CD8-positive, alpha-beta memory T cell (primary cell): ENCODE data around the gene TPST2. TPM values are rescaled to one million over a fixed set of nuclear protein-coding genes. Genes with fewer than 3 reads are reported as not detected.
A peak's percentile ranks its signal among the peaks of the same experiment; 100 is the strongest.

Experiments used
- CTCF ChIA-PET: fragments of 350-600 bp; sonication (Branson Sonifier 250); formaldehyde crosslinking; loops from one replicate; lab custom pipeline; 2021; ENCODE audit warnings: antibody characterized with exemption; lab: Charles Lee
- POLR2A ChIA-PET: fragments of 350-600 bp; sonication (Branson Sonifier 250); formaldehyde crosslinking; loops from one replicate; lab custom pipeline; 2021; ENCODE audit warnings: antibody characterized with exemption; lab: Charles Lee
- DNase-seq, 5 donors: peaks; one replicate each; pipeline versions ENCODE4 v3.0.0 to v3.0.0-alpha.2; 2020 to 2022; ENCODE audit warnings: mixed read lengths in 1 of 5
- H3K27ac ChIP-seq: one replicate; pipeline ENCODE4 v1.7.0; 2013; ENCODE audit warnings: low read depth, mild to moderate bottlenecking, low read length, moderate library complexity
- H3K27me3 ChIP-seq: 2 replicates; pipeline ENCODE4 v1.7.0; 2013; ENCODE audit warnings: low read length, mild to moderate bottlenecking; ENCODE audit not compliant: insufficient read depth, poor library complexity, severe bottlenecking
- H3K36me3 ChIP-seq: 2 replicates; pipeline ENCODE4 v1.7.0; 2013; ENCODE audit warnings: mild to moderate bottlenecking, low read length, moderate library complexity; ENCODE audit not compliant: insufficient read depth
- H3K4me1 ChIP-seq: 2 replicates; pipeline ENCODE4 v1.7.0; 2013; ENCODE audit warnings: mild to moderate bottlenecking, low read length, moderate library complexity; ENCODE audit not compliant: insufficient read depth
- H3K4me3 ChIP-seq: 2 replicates; pipeline ENCODE4 v1.7.0; 2013; ENCODE audit warnings: mild to moderate bottlenecking, low read length
- H3K9me3 ChIP-seq: 2 replicates; pipeline ENCODE4 v1.7.0; 2013; ENCODE audit warnings: mild to moderate bottlenecking, low read length
- H3K27ac Mint-ChIP-seq, 8 donors: one replicate each; pipeline ENCODE4 v1.8.0; 2020 to 2021; ENCODE audit warnings: mixed read lengths in 8 of 8, mild to moderate bottlenecking in 6 of 8, inconsistent platforms in 3 of 8, moderate library complexity in 3 of 8
- H3K27me3 Mint-ChIP-seq, 2 donors: one replicate each; pipeline ENCODE4 v1.8.0; 2020 to 2021; ENCODE audit warnings: mixed read lengths in 2 of 2, mild to moderate bottlenecking in 1 of 2, moderate library complexity in 1 of 2
- H3K36me3 Mint-ChIP-seq, 3 donors: one replicate each; pipeline ENCODE4 v1.8.0; 2020 to 2021; ENCODE audit warnings: mixed read lengths in 3 of 3, inconsistent platforms in 1 of 3, mild to moderate bottlenecking in 1 of 3
- H3K4me1 Mint-ChIP-seq, 3 donors: one replicate each; pipeline ENCODE4 v1.8.0; 2020 to 2021; ENCODE audit warnings: mixed read lengths in 3 of 3, inconsistent platforms in 1 of 3, mild to moderate bottlenecking in 1 of 3
- H3K4me3 Mint-ChIP-seq, 7 donors: one replicate each; pipeline ENCODE4 v1.8.0; 2020 to 2021; ENCODE audit warnings: mixed read lengths in 7 of 7, mild to moderate bottlenecking in 6 of 7, moderate library complexity in 4 of 7, inconsistent platforms in 2 of 7
- H3K9me3 Mint-ChIP-seq, 5 donors: one replicate each; pipeline ENCODE4 v1.8.0; 2020 to 2022; ENCODE audit warnings: mixed read lengths in 5 of 5, mild to moderate bottlenecking in 3 of 5, moderate library complexity in 2 of 5, inconsistent platforms in 1 of 5
- polyA plus RNA-seq: library from polyadenylated mRNA; unstranded; fragments of 300-500 nt; fragmentation: Illumina TruSeq; gene quantifications from one replicate; pipeline ENCODE4 v1.2.3, GENCODE V29; 2021
- total RNA-seq, 2 experiments: library from RNA; stranded (reverse); gene quantifications; one replicate each; pipeline ENCODE4 v1.2.3, GENCODE V29; 2021

TPST2 gene
- total and polyA plus RNA-seq, 3 experiments from 2014 or later, result 36.7 to 201 (median 37.3) TPM

- DNase-seq, result no peak
- ChIA-PET POLR2A (interaction anchor here (0.9 to 1.4 kb wide), 3 partner anchors 9 to 46 kb away, joined by 3 to 4 read pairs (median 4); no protein-coding TSS in a partner anchor), CTCF (interaction anchor here (1.0 kb wide), 1 partner anchor 13 kb away, joined by 3 read pairs; no protein-coding TSS in a partner anchor)
- H3K9me3 Mint-ChIP-seq, result no peaks in the 10 kb centered on the region
- Histone ChIP-seq H3K4me1 (peaks cover 52% of the 10 kb centered on the region), H3K27me3 (no peaks in the 10 kb centered on the region), H3K36me3 (no peaks in the 10 kb centered on the region), H3K9me3 (no peaks in the 10 kb centered on the region), H3K27ac (no peak overlapping the region), H3K4me3 (no peak overlapping the region)
- H3K4me1 Mint-ChIP-seq, result peaks cover 61 to 83% (median 67%) of the 10 kb centered on the region in 3 donors
- peak overlapping the region; percentile 75 to 97 (median 88) for H3K27ac Mint-ChIP-seq
- H3K27me3 Mint-ChIP-seq, result no peaks in the 10 kb centered on the region
- H3K36me3 Mint-ChIP-seq, result no peaks in the 10 kb centered on the region
- peak overlapping the region in 6 of 7 donors; percentile 50 to 72 (median 68) for H3K4me3 Mint-ChIP-seq
These were observed 7.5 kb upstream of the TPST2 start for GRCh38 chr22:26597480-26597879.

DNA sequence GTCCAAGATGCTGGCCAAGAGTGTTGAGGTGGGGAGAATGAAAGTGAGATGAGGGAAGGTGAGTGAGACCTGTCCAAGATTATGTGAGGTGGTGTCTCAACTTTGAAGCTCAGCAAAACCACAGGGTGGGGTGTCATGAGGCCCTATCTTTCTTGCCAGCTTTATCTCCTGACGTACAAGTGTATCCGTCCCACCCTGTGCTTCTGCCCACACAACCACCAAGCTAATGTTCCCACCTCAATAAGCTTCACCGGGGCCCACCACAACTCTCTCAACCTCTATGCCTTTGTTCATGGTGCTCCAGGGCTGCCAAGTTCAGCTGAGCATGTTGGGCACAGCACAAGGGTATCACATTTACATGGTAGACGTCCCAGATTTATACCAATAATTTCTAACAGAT, 7.1 kb upstream of the TPST2 start:
- Mint-ChIP-seq H3K27ac (peak overlapping the region; percentile 75 to 97 (median 88)), H3K9me3 (no peaks in the 10 kb centered on the region), H3K4me1 (peaks cover 65 to 87% (median 72%) of the 10 kb centered on the region in 3 donors), H3K4me3 (peak overlapping the region; percentile 0 to 72 (median 66)), H3K36me3 (no peaks in the 10 kb centered on the region), H3K27me3 (no peaks in the 10 kb centered on the region)
- ChIA-PET POLR2A (interaction anchor here (0.9 to 1.4 kb wide), 3 partner anchors 10 to 46 kb away, joined by 3 to 4 read pairs (median 4); no protein-coding TSS in a partner anchor), CTCF (interaction anchor here (1.0 to 1.4 kb wide), 3 partner anchors 10 to 22 kb away, joined by 3 read pairs; no protein-coding TSS in a partner anchor)
- Histone ChIP-seq H3K27ac (no peak overlapping the region), H3K27me3 (no peaks in the 10 kb centered on the region), H3K4me3 (no peak overlapping the region), H3K4me1 (peaks cover 57% of the 10 kb centered on the region), H3K9me3 (no peaks in the 10 kb centered on the region), H3K36me3 (no peaks in the 10 kb centered on the region)
- DNase-seq, result peak in 3 of 5 donors; percentile 71 to 86 (median 83)

DNA sequence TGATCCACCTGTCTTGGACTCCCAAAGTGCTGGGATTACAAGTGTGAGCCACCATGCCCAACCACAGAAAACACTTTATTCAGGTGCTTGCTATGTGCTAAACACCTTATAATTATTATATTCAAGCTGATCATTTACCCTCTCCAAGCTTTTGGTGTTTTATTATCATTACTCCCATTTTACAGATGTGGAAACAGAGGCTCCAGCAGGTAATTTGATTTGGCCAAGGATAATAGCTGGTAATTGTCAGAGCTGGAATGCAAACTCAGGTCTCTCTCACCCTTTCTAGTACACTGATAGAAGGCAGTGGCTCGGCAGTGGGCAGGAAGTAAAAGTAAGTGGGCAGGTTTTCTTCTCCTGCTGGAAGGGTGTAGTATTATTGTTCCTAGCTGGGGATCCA, 3.8 kb upstream of the TPST2 start:
- no peak for DNase-seq
- Histone ChIP-seq H3K27me3 (no peaks in the 10 kb centered on the region), H3K36me3 (no peaks in the 10 kb centered on the region), H3K4me1 (peaks cover 73% of the 10 kb centered on the region), H3K4me3 (no peak overlapping the region), H3K9me3 (no peaks in the 10 kb centered on the region), H3K27ac (no peak overlapping the region)
- CTCF ChIA-PET, result interaction anchor here (0.9 to 1.5 kb wide), 2 partner anchors 40 to 67 kb away, joined by 3 to 4 read pairs; no protein-coding TSS in a partner anchor
- H3K36me3 Mint-ChIP-seq, result peaks cover 0 to 8% (median 0%) of the 10 kb centered on the region in 3 donors
- H3K4me1 Mint-ChIP-seq, result peaks cover 64 to 87% (median 72%) of the 10 kb centered on the region in 3 donors
- no peaks in the 10 kb centered on the region for H3K27me3 Mint-ChIP-seq
- peak overlapping the region; percentile 32 to 70 (median 56) for H3K4me3 Mint-ChIP-seq
- peak overlapping the region; percentile 80 to 95 (median 91) for H3K27ac Mint-ChIP-seq
- POLR2A ChIA-PET, result interaction anchor here (0.5 to 1.1 kb wide), 4 partner anchors 13 to 47 kb away, joined by 3 to 5 read pairs (median 4); no protein-coding TSS in a partner anchor
- no peaks in the 10 kb centered on the region for H3K9me3 Mint-ChIP-seq

DNA sequence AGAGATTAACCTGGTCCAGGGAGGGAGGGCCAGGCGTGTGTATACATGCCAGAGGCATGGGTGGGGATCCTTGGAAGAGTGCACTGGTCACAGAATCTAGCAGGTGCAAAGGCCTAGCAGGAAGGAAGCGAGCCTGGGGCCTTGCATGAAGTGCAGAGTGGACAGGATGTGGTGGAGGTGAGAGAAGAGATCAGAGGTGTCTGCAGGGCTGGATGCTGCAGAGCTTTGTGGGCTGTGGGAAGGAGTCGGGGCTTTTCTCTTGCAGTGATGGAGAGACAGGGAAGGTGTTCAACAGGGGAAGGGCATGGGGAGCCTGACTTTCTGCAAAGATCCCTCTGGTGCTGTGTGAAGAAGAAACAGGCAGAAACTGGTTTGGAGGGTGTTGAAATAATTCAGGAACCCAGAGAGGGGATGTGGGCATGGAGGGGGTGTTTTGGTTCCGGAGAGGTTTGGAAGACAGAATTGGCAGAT, 2.5 kb upstream of the TPST2 start:
- peak overlapping the region; percentile 57 to 94 (median 82) for H3K27ac Mint-ChIP-seq
- H3K36me3 Mint-ChIP-seq, result peaks cover 0 to 15% (median 0%) of the 10 kb centered on the region in 3 donors
- no peaks in the 10 kb centered on the region for H3K9me3 Mint-ChIP-seq
- ChIA-PET POLR2A (interaction anchor here (0.6 to 1.6 kb wide), 4 partner anchors 15 to 80 kb away, joined by 4 to 9 read pairs (median 5); no protein-coding TSS in a partner anchor), CTCF (interaction anchor here (1.6 to 2.0 kb wide), 2 partner anchors 29 to 55 kb away, joined by 5 to 8 read pairs; no protein-coding TSS in a partner anchor)
- Histone ChIP-seq H3K36me3 (no peaks in the 10 kb centered on the region), H3K4me3 (peak overlapping the region; percentile 3), H3K4me1 (peaks cover 62% of the 10 kb centered on the region), H3K27ac (peak overlapping the region; percentile 52), H3K27me3 (no peaks in the 10 kb centered on the region), H3K9me3 (no peaks in the 10 kb centered on the region)
- peak overlapping the region; percentile 60 to 86 (median 76) for H3K4me3 Mint-ChIP-seq
- no peaks in the 10 kb centered on the region for H3K27me3 Mint-ChIP-seq
- H3K4me1 Mint-ChIP-seq, result peaks cover 64 to 87% (median 71%) of the 10 kb centered on the region in 3 donors
- peak; percentile 37 to 82 (median 74) for DNase-seq

DNA sequence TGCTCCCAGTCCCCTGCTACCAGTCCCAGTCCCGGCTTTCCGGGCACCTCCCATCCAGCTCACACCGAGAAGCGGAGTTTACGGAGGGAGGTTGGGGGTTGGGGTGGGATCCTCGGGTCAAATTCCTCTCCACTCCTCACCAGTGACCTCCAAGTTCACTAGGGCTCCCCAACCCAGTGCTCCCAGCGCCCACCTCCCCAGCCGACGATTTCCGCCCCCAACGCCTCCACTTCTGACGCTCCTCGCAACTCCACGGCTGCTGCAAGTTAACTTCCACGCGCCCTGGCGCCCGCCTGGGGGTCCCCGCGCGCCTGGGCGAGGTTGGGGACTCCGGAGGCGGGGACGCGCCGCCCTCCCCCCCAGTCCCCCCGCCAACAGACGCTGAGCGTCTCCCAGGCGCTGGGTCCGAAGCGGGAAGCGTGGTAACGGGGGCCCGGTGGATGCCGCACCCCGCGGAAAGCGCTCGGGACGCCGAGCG, 526 bp downstream of the TPST2 start:
- Histone ChIP-seq H3K27ac (peak overlapping the region; percentile 78), H3K27me3 (no peaks in the 10 kb centered on the region), H3K36me3 (no peaks in the 10 kb centered on the region), H3K9me3 (no peaks in the 10 kb centered on the region), H3K4me1 (peaks cover 71% of the 10 kb centered on the region), H3K4me3 (peak overlapping the region; percentile 83)
- DNase-seq, result peak in 4 of 5 donors; percentile 17 to 57 (median 24)
- Mint-ChIP-seq H3K27me3 (no peaks in the 10 kb centered on the region), H3K4me1 (peaks cover 76 to 90% (median 84%) of the 10 kb centered on the region in 3 donors), H3K9me3 (no peaks in the 10 kb centered on the region), H3K27ac (peak overlapping the region; percentile 81 to 96 (median 94)), H3K4me3 (peak overlapping the region; percentile 90 to 95 (median 93)), H3K36me3 (peaks cover 0 to 27% (median 0%) of the 10 kb centered on the region in 3 donors)
- POLR2A ChIA-PET, result no interaction called here
- CTCF ChIA-PET, result interaction anchor here (1.0 kb wide), 1 partner anchor 86 kb away, joined by 3 read pairs; no protein-coding TSS in a partner anchor

DNA sequence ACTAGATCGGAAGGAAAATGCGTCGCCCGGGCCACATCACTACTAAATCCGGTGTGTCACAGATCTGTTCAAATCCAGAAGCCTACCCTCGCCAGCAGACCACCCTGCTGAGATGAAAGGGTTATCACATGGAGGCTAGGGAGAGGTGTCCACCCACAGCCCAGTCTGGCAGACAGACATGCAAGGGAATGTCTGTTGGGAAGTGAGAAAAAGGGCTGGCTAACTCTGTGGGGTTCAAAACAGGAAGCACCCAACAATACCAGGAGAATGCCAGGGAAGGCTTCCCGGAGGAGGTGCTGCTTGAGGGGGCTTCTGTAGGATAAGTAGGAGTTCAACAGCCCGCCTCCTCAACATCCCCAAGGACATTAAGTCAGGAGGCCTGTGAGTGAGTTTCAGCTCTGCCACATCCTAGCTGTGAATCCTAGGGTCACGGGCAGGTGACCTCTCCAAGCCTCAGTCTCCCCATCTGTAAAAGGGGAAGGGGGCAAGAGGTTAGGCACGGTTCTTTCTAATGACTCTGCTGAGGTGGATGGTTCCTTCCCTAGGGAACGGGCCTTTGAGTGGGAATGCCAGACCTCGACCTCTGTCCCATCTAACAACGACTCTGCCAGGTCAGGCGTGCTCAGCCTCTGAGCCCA, 1.1 kb downstream of the TPST2 start:
- H3K27ac ChIP-seq, result peak overlapping the region; percentile 78

GRCh38 chr22:26587991-26588613, 1.8 kb downstream of the TPST2 start:
- H3K9me3 ChIP-seq, result no peaks in the 10 kb centered on the region
- H3K4me1 ChIP-seq, result peaks cover 64% of the 10 kb centered on the region

More for the DNA sequence above, 1.1 kb downstream of the TPST2 start:
- CTCF ChIA-PET, result interaction anchor here (1.0 kb wide), 2 partner anchors 9 to 86 kb away, joined by 3 read pairs; no protein-coding TSS in a partner anchor
- H3K27me3 ChIP-seq, result no peaks in the 10 kb centered on the region
- H3K4me1 Mint-ChIP-seq, result peaks cover 76 to 90% (median 84%) of the 10 kb centered on the region in 3 donors
- H3K36me3 Mint-ChIP-seq, result peaks cover 0 to 31% (median 2%) of the 10 kb centered on the region in 3 donors
- H3K4me3 Mint-ChIP-seq, result peak overlapping the region; percentile 90 to 95 (median 93)
- H3K9me3 Mint-ChIP-seq, result no peaks in the 10 kb centered on the region
- POLR2A ChIA-PET, result no interaction called here
- peaks cover 70% of the 10 kb centered on the region for H3K4me1 ChIP-seq
- no peaks in the 10 kb centered on the region for H3K27me3 Mint-ChIP-seq
- peak overlapping the region; percentile 81 to 96 (median 94) for H3K27ac Mint-ChIP-seq
- H3K9me3 ChIP-seq, result no peaks in the 10 kb centered on the region
- H3K36me3 ChIP-seq, result no peaks in the 10 kb centered on the region
- DNase-seq, result no peak
- peak overlapping the region; percentile 83 for H3K4me3 ChIP-seq

More at GRCh38 chr22:26587991-26588613, 1.8 kb downstream of the TPST2 start:
- ChIA-PET POLR2A (no interaction called here), CTCF (interaction anchor here (1.0 to 1.6 kb wide), 2 partner anchors 8 to 85 kb away, joined by 3 to 4 read pairs; no protein-coding TSS in a partner anchor)
- H3K27ac ChIP-seq, result peak overlapping the region; percentile 78
- Mint-ChIP-seq H3K4me3 (peak overlapping the region; percentile 90 to 95 (median 93)), H3K27me3 (no peaks in the 10 kb centered on the region), H3K27ac (peak overlapping the region; percentile 81 to 96 (median 94)), H3K4me1 (peaks cover 72 to 86% (median 78%) of the 10 kb centered on the region in 3 donors), H3K36me3 (peaks cover 0 to 31% (median 2%) of the 10 kb centered on the region in 3 donors), H3K9me3 (no peaks in the 10 kb centered on the region)
- H3K27me3 ChIP-seq, result no peaks in the 10 kb centered on the region
- DNase-seq, result no peak
- H3K4me3 ChIP-seq, result no peak overlapping the region
- no peaks in the 10 kb centered on the region for H3K36me3 ChIP-seq
